ENCODE results near the gene JPH2. TPM values are rescaled to one million over a fixed set of nuclear protein-coding genes. Genes with fewer than 3 reads are reported as not detected.

JPH2 gene
- total RNA-seq, 1 donor from 2014 or later: 18.5 TPM

- Mint-ChIP-seq H3K27me3 (ENCODE audit: low read depth, unreplicated experiment) (peaks cover 25% of the 10 kb centered on the region), H3K9me3 (ENCODE audit: unreplicated experiment) (peaks cover 1% of the 10 kb centered on the region), H3K27ac (ENCODE audit: unreplicated experiment) (no peak overlapping the region), H3K4me1 (ENCODE audit: low read depth, unreplicated experiment) (peaks cover 4% of the 10 kb centered on the region), H3K36me3 (ENCODE audit: low read depth, unreplicated experiment) (no peaks in the 10 kb centered on the region), H3K4me3 (ENCODE audit: unreplicated experiment) (no peak overlapping the region)
- Histone ChIP-seq H4K20me1 (ENCODE audit: insufficient read depth, low read length) (no peaks in the 10 kb centered on the region), H3K4me2 (ENCODE audit: low read length) (no peak overlapping the region), H3K9me3 (ENCODE audit: insufficient read depth, low read depth, low read length) (no peaks in the 10 kb centered on the region), H3K27ac (ENCODE audit: low read depth, low read length) (no peak overlapping the region), H3K4me1 (ENCODE audit: insufficient read depth, low read length) (no peaks in the 10 kb centered on the region), H3K27me3 (ENCODE audit: insufficient read depth, low read length) (peaks cover 14% of the 10 kb centered on the region), H3K79me2 (ENCODE audit: insufficient read depth, low read length) (no peaks in the 10 kb centered on the region), H3K36me3 (ENCODE audit: insufficient read depth, low read length) (no peaks in the 10 kb centered on the region), H3K9ac (ENCODE audit: low read length) (no peak overlapping the region), H3K4me3 (ENCODE audit: insufficient read depth, low read depth, low read length) (no peak overlapping the region), H2AFZ (ENCODE audit: low read depth, low read length) (no peak overlapping the region)
- no peak for DNase-seq (ENCODE audit: low read depth)
- FAIRE-seq: no peak
- no peak for TF ChIP-seq EZH2 (IDR thresholded peaks at IDR 0.05; ENCODE audit: insufficient read depth, low read length)
- TF ChIP-seq, protein P1, sequence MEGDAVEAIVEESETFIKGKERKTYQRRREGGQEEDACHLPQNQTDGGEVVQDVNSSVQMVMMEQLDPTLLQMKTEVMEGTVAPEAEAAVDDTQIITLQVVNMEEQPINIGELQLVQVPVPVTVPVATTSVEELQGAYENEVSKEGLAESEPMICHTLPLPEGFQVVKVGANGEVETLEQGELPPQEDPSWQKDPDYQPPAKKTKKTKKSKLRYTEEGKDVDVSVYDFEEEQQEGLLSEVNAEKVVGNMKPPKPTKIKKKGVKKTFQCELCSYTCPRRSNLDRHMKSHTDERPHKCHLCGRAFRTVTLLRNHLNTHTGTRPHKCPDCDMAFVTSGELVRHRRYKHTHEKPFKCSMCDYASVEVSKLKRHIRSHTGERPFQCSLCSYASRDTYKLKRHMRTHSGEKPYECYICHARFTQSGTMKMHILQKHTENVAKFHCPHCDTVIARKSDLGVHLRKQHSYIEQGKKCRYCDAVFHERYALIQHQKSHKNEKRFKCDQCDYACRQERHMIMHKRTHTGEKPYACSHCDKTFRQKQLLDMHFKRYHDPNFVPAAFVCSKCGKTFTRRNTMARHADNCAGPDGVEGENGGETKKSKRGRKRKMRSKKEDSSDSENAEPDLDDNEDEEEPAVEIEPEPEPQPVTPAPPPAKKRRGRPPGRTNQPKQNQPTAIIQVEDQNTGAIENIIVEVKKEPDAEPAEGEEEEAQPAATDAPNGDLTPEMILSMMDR (IDR thresholded peaks at IDR 0.05; ENCODE audit: insufficient read depth, low read depth, low read length): no peak
These were observed 84.4 kb downstream of the JPH2 start for GRCh38 chr20:44102582-44102981.

- TF ChIP-seq, protein P1 (IDR thresholded peaks at IDR 0.05; ENCODE audit: insufficient read depth, low read depth, low read length): no peak
- no peak for TF ChIP-seq EZH2 (IDR thresholded peaks at IDR 0.05; ENCODE audit: insufficient read depth, low read length)
- Mint-ChIP-seq H3K4me1 (ENCODE audit: low read depth, unreplicated experiment) (peaks cover 4% of the 10 kb centered on the region), H3K4me3 (ENCODE audit: unreplicated experiment) (no peak overlapping the region), H3K27ac (ENCODE audit: unreplicated experiment) (no peak overlapping the region), H3K27me3 (ENCODE audit: low read depth, unreplicated experiment) (peaks cover 13% of the 10 kb centered on the region), H3K36me3 (ENCODE audit: low read depth, unreplicated experiment) (no peaks in the 10 kb centered on the region), H3K9me3 (ENCODE audit: unreplicated experiment) (no peaks in the 10 kb centered on the region)
- no peaks in the 10 kb centered on the region for H3K36me3 ChIP-seq (ENCODE audit: insufficient read depth, low read length)
- H3K27me3 ChIP-seq (ENCODE audit: insufficient read depth, low read length): peaks cover 10% of the 10 kb centered on the region
- no peaks in the 10 kb centered on the region for H3K4me1 ChIP-seq (ENCODE audit: insufficient read depth, low read length)
- H3K4me2 ChIP-seq (ENCODE audit: low read length): no peak overlapping the region
- no peak overlapping the region for H3K4me3 ChIP-seq (ENCODE audit: insufficient read depth, low read depth, low read length)
- H2AFZ ChIP-seq (ENCODE audit: low read depth, low read length): no peak overlapping the region
- no peak overlapping the region for H3K9ac ChIP-seq (ENCODE audit: low read length)
- H3K9me3 ChIP-seq (ENCODE audit: insufficient read depth, low read depth, low read length): no peaks in the 10 kb centered on the region
- no peak overlapping the region for H3K27ac ChIP-seq (ENCODE audit: low read depth, low read length)
- H3K79me2 ChIP-seq (ENCODE audit: insufficient read depth, low read length): no peaks in the 10 kb centered on the region
- DNase-seq (ENCODE audit: low read depth): no peak
- no peak for FAIRE-seq
- no peaks in the 10 kb centered on the region for H4K20me1 ChIP-seq (ENCODE audit: insufficient read depth, low read length)
These were observed 87.2 kb downstream of the JPH2 start for GRCh38 chr20:44099832-44100231.

- no peak overlapping the region for H2AFZ ChIP-seq (ENCODE audit: low read depth, low read length)
- Mint-ChIP-seq H3K9me3 (ENCODE audit: unreplicated experiment) (no peaks in the 10 kb centered on the region), H3K36me3 (ENCODE audit: low read depth, unreplicated experiment) (no peaks in the 10 kb centered on the region), H3K27ac (ENCODE audit: unreplicated experiment) (no peak overlapping the region), H3K27me3 (ENCODE audit: low read depth, unreplicated experiment) (peaks cover 6% of the 10 kb centered on the region), H3K4me3 (ENCODE audit: unreplicated experiment) (no peak overlapping the region), H3K4me1 (ENCODE audit: low read depth, unreplicated experiment) (peaks cover 4% of the 10 kb centered on the region)
- H3K9me3 ChIP-seq (ENCODE audit: insufficient read depth, low read depth, low read length): no peaks in the 10 kb centered on the region
- H3K79me2 ChIP-seq (ENCODE audit: insufficient read depth, low read length): no peaks in the 10 kb centered on the region
- no peak for FAIRE-seq
- H3K27ac ChIP-seq (ENCODE audit: low read depth, low read length): no peak overlapping the region
- H3K9ac ChIP-seq (ENCODE audit: low read length): no peak overlapping the region
- H3K27me3 ChIP-seq (ENCODE audit: insufficient read depth, low read length): peaks cover 8% of the 10 kb centered on the region
- DNase-seq (ENCODE audit: low read depth): no peak
- H3K4me3 ChIP-seq (ENCODE audit: insufficient read depth, low read depth, low read length): no peak overlapping the region
- H4K20me1 ChIP-seq (ENCODE audit: insufficient read depth, low read length): no peaks in the 10 kb centered on the region
- H3K36me3 ChIP-seq (ENCODE audit: insufficient read depth, low read length): no peaks in the 10 kb centered on the region
- no peaks in the 10 kb centered on the region for H3K4me1 ChIP-seq (ENCODE audit: insufficient read depth, low read length)
- no peak for TF ChIP-seq EZH2 (IDR thresholded peaks at IDR 0.05; ENCODE audit: insufficient read depth, low read length)
- TF ChIP-seq, protein P1 (IDR thresholded peaks at IDR 0.05; ENCODE audit: insufficient read depth, low read depth, low read length): no peak
- H3K4me2 ChIP-seq (ENCODE audit: low read length): no peak overlapping the region
These were observed 88.3 kb downstream of the JPH2 start for GRCh38 chr20:44098657-44099056.
